Psoas muscle (tissue), 8 donors: ENCODE data around the gene IGF1. TPM values are rescaled to one million over a fixed set of nuclear protein-coding genes. Genes with fewer than 3 reads are reported as not detected.

Experiments used
- ATAC-seq, 4 donors: fragments of 200-7000 bp; cut with Tn5 transposase; one replicate each; pipeline ENCODE4 v1.9.1; 2020; ENCODE audit warnings: moderate library complexity in 3 of 4, mild to moderate bottlenecking in 2 of 4
- DNase-seq, 2 donors: peaks; one replicate each; pipeline ENCODE4 v3.0.0-alpha.2; 2020
- H3K27ac ChIP-seq: fragments of 200-600 bp; one replicate; pipeline ENCODE4 v1.8.0; 2022
- H3K27me3 ChIP-seq, 3 donors: fragments of 200-600 bp in 1 of 3; one replicate each; pipeline versions ENCODE4 v1.6.1 to v1.8.0; 2013 to 2022; ENCODE audit warnings: low read length in 2 of 3, mild to moderate bottlenecking in 2 of 3, moderate library complexity in 1 of 3; ENCODE audit not compliant: insufficient read depth in 3 of 3
- H3K36me3 ChIP-seq, 2 donors: fragments of 200-600 bp in 1 of 2; one replicate each; pipeline versions ENCODE4 v1.6.1 to v1.8.0; 2013 to 2022; ENCODE audit warnings: low read depth in 1 of 2, mild to moderate bottlenecking in 1 of 2, moderate library complexity in 1 of 2; ENCODE audit not compliant: insufficient read depth in 1 of 2
- H3K4me1 ChIP-seq: fragments of 200-600 bp; one replicate; pipeline ENCODE4 v1.8.0; 2022
- H3K4me3 ChIP-seq: fragments of 200-600 bp; one replicate; pipeline ENCODE4 v1.8.0; 2022; ENCODE audit warnings: mild to moderate bottlenecking
- H3K9me3 ChIP-seq: fragments of 200-600 bp; one replicate; pipeline ENCODE4 v1.8.0; 2022
- WGBS, 3 donors: extraction: QIAGEN DNeasy Blood & Tissue Kit; methylation state at CpG; one replicate each; pipeline versions ENCODE4 v1.1.6 to v1.1.7; 2013; 5-methylcytosine and 5-hydroxymethylcytosine counted together
- intact Hi-C, 2 donors: fragments of 100-400 bp; cut with DNase I; formaldehyde crosslinking; loops; one replicate each; pipeline versions ENCODE4 v1.11.0 to v1.14.2; 2022
- polyA plus RNA-seq, 3 donors: library from polyadenylated mRNA; stranded (reverse); fragments of 200-250 nt; gene quantifications; one replicate each; pipeline ENCODE4 v1.2.3, GENCODE V29; 2013
- total RNA-seq, 4 donors: library from RNA; stranded (reverse); fragmentation: NEBNext Ultra II Directional in 2 of 4; extraction: Animal tissue kit (Norgen Biotek cat#: 25700) in 2 of 4; gene quantifications; one replicate each; pipeline versions ENCODE4 v1.2.1 to v1.2.4, GENCODE V29; 2021 to 2023
- TF ChIP-seq, protein P1 (sequence below): fragments of 200-600 bp; IDR thresholded peaks from one replicate; pipeline ENCODE4 v1.8.0; 2022; ENCODE audit warnings: antibody characterized with exemption
- donor health status: healthy with polysubstance abuse.
- donor health status: DM: no; HTN: no; CAD: no; lungs with moderate emphysema.
- donor health status: Bipolar disorder and iron deficiency.
- donor health status: healthy.
- donor health status: DM: yes; HTN: yes; CAD: no.
- donor health status: DM: no; HTN: no; CAD: no.
- donor health status: DM: no; HTN: no; CAD: no.
- donor health status: DM: yes; HTN: yes; CAD: no.

Gene IGF1
- total and polyA plus RNA-seq, 7 donors: 5.3 to 30.2 (median 18.7) TPM

GRCh38 chr12:102394200-102394599 is 86.2 kb downstream of the IGF1 start:
- H3K9me3 ChIP-seq: no peaks in the 10 kb centered on the region
- H3K36me3 ChIP-seq: no peaks in the 10 kb centered on the region
- no peaks in the 10 kb centered on the region for H3K4me1 ChIP-seq
- no peak overlapping the region for H3K4me3 ChIP-seq
- WGBS, 3 donors: 85 to 100% (median 89%) methylated on average over 1 of the region's 1 CpG
- DNase-seq: no peak
- H3K27ac ChIP-seq: no peak overlapping the region
- TF ChIP-seq, protein P1, sequence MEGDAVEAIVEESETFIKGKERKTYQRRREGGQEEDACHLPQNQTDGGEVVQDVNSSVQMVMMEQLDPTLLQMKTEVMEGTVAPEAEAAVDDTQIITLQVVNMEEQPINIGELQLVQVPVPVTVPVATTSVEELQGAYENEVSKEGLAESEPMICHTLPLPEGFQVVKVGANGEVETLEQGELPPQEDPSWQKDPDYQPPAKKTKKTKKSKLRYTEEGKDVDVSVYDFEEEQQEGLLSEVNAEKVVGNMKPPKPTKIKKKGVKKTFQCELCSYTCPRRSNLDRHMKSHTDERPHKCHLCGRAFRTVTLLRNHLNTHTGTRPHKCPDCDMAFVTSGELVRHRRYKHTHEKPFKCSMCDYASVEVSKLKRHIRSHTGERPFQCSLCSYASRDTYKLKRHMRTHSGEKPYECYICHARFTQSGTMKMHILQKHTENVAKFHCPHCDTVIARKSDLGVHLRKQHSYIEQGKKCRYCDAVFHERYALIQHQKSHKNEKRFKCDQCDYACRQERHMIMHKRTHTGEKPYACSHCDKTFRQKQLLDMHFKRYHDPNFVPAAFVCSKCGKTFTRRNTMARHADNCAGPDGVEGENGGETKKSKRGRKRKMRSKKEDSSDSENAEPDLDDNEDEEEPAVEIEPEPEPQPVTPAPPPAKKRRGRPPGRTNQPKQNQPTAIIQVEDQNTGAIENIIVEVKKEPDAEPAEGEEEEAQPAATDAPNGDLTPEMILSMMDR: no peak
- no peaks in the 10 kb centered on the region for H3K27me3 ChIP-seq
- no peak for ATAC-seq
- intact Hi-C loops: no loop called here

GRCh38 chr12:102390068-102390467 is 90.3 kb downstream of the IGF1 start:
- TF ChIP-seq, protein P1: no peak
- ATAC-seq (no peak), DNase-seq (no peak)
- no peaks in the 10 kb centered on the region for H3K4me1 ChIP-seq
- WGBS, 3 donors: 88 to 91% (median 91%) methylated on average over 4 of the region's 4 CpGs
- H3K4me3 ChIP-seq: no peak overlapping the region
- no peak overlapping the region for H3K27ac ChIP-seq
- intact Hi-C loops: no loop called here
- no peaks in the 10 kb centered on the region for H3K9me3 ChIP-seq
- no peaks in the 10 kb centered on the region for H3K27me3 ChIP-seq
- no peaks in the 10 kb centered on the region for H3K36me3 ChIP-seq

DNA sequence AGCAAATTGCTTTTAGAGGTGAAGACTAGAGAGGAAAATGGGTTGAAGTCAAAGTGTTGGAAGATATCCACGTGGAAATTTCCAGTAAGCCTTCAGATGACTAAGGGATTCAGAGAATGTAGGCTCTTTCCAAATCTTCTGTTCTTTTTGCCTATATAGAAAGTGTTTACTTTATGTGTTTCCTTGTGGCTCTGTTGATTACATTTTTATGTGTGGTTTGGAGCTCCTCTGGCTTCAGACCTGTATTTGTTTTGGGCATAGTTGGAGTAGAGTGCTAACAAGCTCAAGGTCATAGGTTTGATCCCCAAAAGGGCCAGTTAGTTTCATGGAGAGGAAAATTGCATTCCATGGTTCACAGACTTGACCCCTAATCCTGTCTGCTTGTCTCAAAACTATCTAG is 91.9 kb downstream of the IGF1 start:
- H3K27ac ChIP-seq: no peak overlapping the region
- 48 to 54% (median 53%) methylated on average over 1 of the region's 1 CpG for WGBS, 3 donors
- no peaks in the 10 kb centered on the region for H3K27me3 ChIP-seq
- no peak overlapping the region for H3K4me3 ChIP-seq
- DNase-seq (no peak), ATAC-seq (no peak)
- H3K4me1 ChIP-seq: no peaks in the 10 kb centered on the region
- peaks cover 6% of the 10 kb centered on the region for H3K9me3 ChIP-seq
- TF ChIP-seq, protein P1: no peak
- no peaks in the 10 kb centered on the region for H3K36me3 ChIP-seq
- intact Hi-C loops: no loop called here

DNA sequence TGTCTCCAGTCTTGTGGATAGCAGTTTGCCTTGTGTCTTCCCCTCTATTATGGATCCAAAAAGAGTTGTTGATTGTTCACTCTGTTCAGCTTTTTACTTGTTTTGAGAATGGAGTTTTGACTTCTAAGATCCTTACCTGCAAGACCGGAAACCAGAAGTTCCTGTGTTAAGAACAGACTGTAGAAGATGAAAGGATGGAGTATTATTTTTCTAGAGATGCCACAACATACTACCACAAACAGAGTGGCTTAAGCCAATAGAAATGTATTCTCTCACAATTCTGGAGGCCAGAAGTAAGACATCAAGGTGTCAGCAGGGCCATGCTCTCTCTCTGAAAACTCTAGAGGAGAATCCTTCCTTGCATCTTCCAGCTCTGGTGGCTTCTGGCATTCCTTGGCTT is 95.0 kb downstream of the IGF1 start:
- Histone ChIP-seq H3K27ac (no peak overlapping the region), H3K4me3 (no peak overlapping the region), H3K36me3 (no peaks in the 10 kb centered on the region), H3K9me3 (peaks cover 6% of the 10 kb centered on the region), H3K27me3 (no peaks in the 10 kb centered on the region), H3K4me1 (no peaks in the 10 kb centered on the region)
- intact Hi-C loops: no loop called here
- 93 to 100% (median 96%) methylated on average over 1 of the region's 1 CpG for WGBS, 3 donors
- no peak for DNase-seq
- no peak for ATAC-seq
- TF ChIP-seq, protein P1: no peak
